Measurements from ENCODE around the gene HDAC9.

Gene HDAC9

GRCh38 chr7:18995811-18996426 is 500.4 kb downstream of the HDAC9 start:
- Histone ChIP-seq H3K9ac (ENCODE audit: low read length) (no peak overlapping the region), H3K23ac (ENCODE audit: low read length) (no peak overlapping the region), H2BK5ac (ENCODE audit: low read length) (no peak overlapping the region), H3K56ac (ENCODE audit: low read length) (no peak overlapping the region), H3K79me2 (ENCODE audit: control insufficient read depth, insufficient read depth, low read length) (no peaks in the 10 kb centered on the region), H2BK120ac (ENCODE audit: low read depth, low read length) (no peak overlapping the region), H2BK15ac (replicated peaks; ENCODE audit: low read depth) (no peak overlapping the region), H3K18ac (ENCODE audit: low read length) (no peak overlapping the region), H3K79me1 (ENCODE audit: low read length) (no peaks in the 10 kb centered on the region), H2AK5ac (ENCODE audit: low read length) (no peak overlapping the region), H4K5ac (ENCODE audit: low read length) (no peak overlapping the region), H3K4me3 (ENCODE audit: low read length) (no peak overlapping the region), H4K8ac (ENCODE audit: low read depth, low read length) (no peak overlapping the region), H3K36me3 (ENCODE audit: control insufficient read depth, insufficient read depth, low read length) (no peaks in the 10 kb centered on the region), H3K4ac (ENCODE audit: low read depth, low read length) (no peak overlapping the region), H3K4me1 (ENCODE audit: control insufficient read depth, low read depth, low read length) (no peaks in the 10 kb centered on the region), H3K27me3 (ENCODE audit: insufficient read depth, low read length, poor library complexity) (no peaks in the 10 kb centered on the region), H3K27ac (ENCODE audit: low read depth, low read length) (no peak overlapping the region), H3K4me2 (ENCODE audit: low read length) (no peak overlapping the region)
- no peak for DNase-seq
- WGBS (ENCODE audit: extremely low coverage, insufficient coverage, low lambda C conversion rate), result no CpG with 5 or more reads among the region's 5 CpGs

- Histone ChIP-seq H2BK5ac (ENCODE audit: low read length) (no peak overlapping the region), H3K36me3 (ENCODE audit: control insufficient read depth, insufficient read depth, low read length) (no peaks in the 10 kb centered on the region), H3K79me1 (ENCODE audit: low read length) (no peaks in the 10 kb centered on the region), H3K4me1 (ENCODE audit: control insufficient read depth, low read depth, low read length) (no peaks in the 10 kb centered on the region), H2AK5ac (ENCODE audit: low read length) (no peak overlapping the region), H3K27ac (ENCODE audit: low read depth, low read length) (no peak overlapping the region), H2BK120ac (ENCODE audit: low read depth, low read length) (no peak overlapping the region), H3K18ac (ENCODE audit: low read length) (no peak overlapping the region), H3K27me3 (ENCODE audit: insufficient read depth, low read length, poor library complexity) (no peaks in the 10 kb centered on the region), H3K56ac (ENCODE audit: low read length) (no peak overlapping the region), H3K23ac (ENCODE audit: low read length) (no peak overlapping the region), H3K79me2 (ENCODE audit: control insufficient read depth, insufficient read depth, low read length) (no peaks in the 10 kb centered on the region), H2BK15ac (replicated peaks; ENCODE audit: low read depth) (no peak overlapping the region), H3K9ac (ENCODE audit: low read length) (no peak overlapping the region), H3K4ac (ENCODE audit: low read depth, low read length) (no peak overlapping the region), H4K5ac (ENCODE audit: low read length) (no peak overlapping the region), H3K4me2 (ENCODE audit: low read length) (no peak overlapping the region), H3K4me3 (ENCODE audit: low read length) (no peak overlapping the region), H4K8ac (ENCODE audit: low read depth, low read length) (no peak overlapping the region)
- WGBS (ENCODE audit: extremely low coverage, insufficient coverage, low lambda C conversion rate), result no CpG with 5 or more reads among the region's 2 CpGs
- no peak for DNase-seq
These were observed 501.0 kb downstream of the HDAC9 start for GRCh38 chr7:18996583-18996982.

GRCh38 chr7:18997477-18998150 is 502.1 kb downstream of the HDAC9 start:
- H3K4ac ChIP-seq (ENCODE audit: low read depth, low read length), result no peak overlapping the region
- no peaks in the 10 kb centered on the region for H3K79me2 ChIP-seq (ENCODE audit: control insufficient read depth, insufficient read depth, low read length)
- H4K5ac ChIP-seq (ENCODE audit: low read length), result no peak overlapping the region
- no peak overlapping the region for H3K18ac ChIP-seq (ENCODE audit: low read length)
- H3K36me3 ChIP-seq (ENCODE audit: control insufficient read depth, insufficient read depth, low read length), result no peaks in the 10 kb centered on the region
- no peak overlapping the region for H3K27ac ChIP-seq (ENCODE audit: low read depth, low read length)
- no peak overlapping the region for H3K23ac ChIP-seq (ENCODE audit: low read length)
- no peak for DNase-seq
- no peak overlapping the region for H2BK5ac ChIP-seq (ENCODE audit: low read length)
- H3K4me3 ChIP-seq (ENCODE audit: low read length), result no peak overlapping the region
- H3K9ac ChIP-seq (ENCODE audit: low read length), result no peak overlapping the region
- no peaks in the 10 kb centered on the region for H3K4me1 ChIP-seq (ENCODE audit: control insufficient read depth, low read depth, low read length)
- no peak overlapping the region for H2BK120ac ChIP-seq (ENCODE audit: low read depth, low read length)
- no peaks in the 10 kb centered on the region for H3K79me1 ChIP-seq (ENCODE audit: low read length)
- no CpG with 5 or more reads among the region's 1 CpG for WGBS (ENCODE audit: extremely low coverage, insufficient coverage, low lambda C conversion rate)
- no peak overlapping the region for H3K4me2 ChIP-seq (ENCODE audit: low read length)
- no peak overlapping the region for H3K56ac ChIP-seq (ENCODE audit: low read length)
- no peak overlapping the region for H2AK5ac ChIP-seq (ENCODE audit: low read length)
- no peak overlapping the region for H2BK15ac ChIP-seq (replicated peaks; ENCODE audit: low read depth)
- H3K27me3 ChIP-seq (ENCODE audit: insufficient read depth, low read length, poor library complexity), result no peaks in the 10 kb centered on the region
- no peak overlapping the region for H4K8ac ChIP-seq (ENCODE audit: low read depth, low read length)

GRCh38 chr7:19000410-19000809 is 504.9 kb downstream of the HDAC9 start:
- Histone ChIP-seq H3K56ac (ENCODE audit: low read length) (no peak overlapping the region), H3K27me3 (ENCODE audit: insufficient read depth, low read length, poor library complexity) (no peaks in the 10 kb centered on the region), H3K23ac (ENCODE audit: low read length) (no peak overlapping the region), H4K5ac (ENCODE audit: low read length) (no peak overlapping the region), H2BK120ac (ENCODE audit: low read depth, low read length) (no peak overlapping the region), H3K79me1 (ENCODE audit: low read length) (no peaks in the 10 kb centered on the region), H3K4me2 (ENCODE audit: low read length) (no peak overlapping the region), H2AK5ac (ENCODE audit: low read length) (no peak overlapping the region), H3K79me2 (ENCODE audit: control insufficient read depth, insufficient read depth, low read length) (no peaks in the 10 kb centered on the region), H3K18ac (ENCODE audit: low read length) (no peak overlapping the region), H4K8ac (ENCODE audit: low read depth, low read length) (no peak overlapping the region), H3K4me1 (ENCODE audit: control insufficient read depth, low read depth, low read length) (no peaks in the 10 kb centered on the region), H2BK5ac (ENCODE audit: low read length) (no peak overlapping the region), H3K4ac (ENCODE audit: low read depth, low read length) (no peak overlapping the region), H3K9ac (ENCODE audit: low read length) (no peak overlapping the region), H2BK15ac (replicated peaks; ENCODE audit: low read depth) (no peak overlapping the region), H3K36me3 (ENCODE audit: control insufficient read depth, insufficient read depth, low read length) (no peaks in the 10 kb centered on the region), H3K4me3 (ENCODE audit: low read length) (no peak overlapping the region), H3K27ac (ENCODE audit: low read depth, low read length) (no peak overlapping the region)
- DNase-seq, result no peak
- no CpG with 5 or more reads among the region's 4 CpGs for WGBS (ENCODE audit: extremely low coverage, insufficient coverage, low lambda C conversion rate)

GRCh38 chr7:19001854-19002253 is 506.3 kb downstream of the HDAC9 start:
- H2BK120ac ChIP-seq (ENCODE audit: low read depth, low read length), result no peak overlapping the region
- no peak overlapping the region for H2BK15ac ChIP-seq (replicated peaks; ENCODE audit: low read depth)
- H3K18ac ChIP-seq (ENCODE audit: low read length), result no peak overlapping the region
- no peak overlapping the region for H3K9ac ChIP-seq (ENCODE audit: low read length)
- H3K4ac ChIP-seq (ENCODE audit: low read depth, low read length), result no peak overlapping the region
- H3K27ac ChIP-seq (ENCODE audit: low read depth, low read length), result no peak overlapping the region
- no peaks in the 10 kb centered on the region for H3K4me1 ChIP-seq (ENCODE audit: control insufficient read depth, low read depth, low read length)
- no peak overlapping the region for H3K4me2 ChIP-seq (ENCODE audit: low read length)
- H4K8ac ChIP-seq (ENCODE audit: low read depth, low read length), result no peak overlapping the region
- no peaks in the 10 kb centered on the region for H3K27me3 ChIP-seq (ENCODE audit: insufficient read depth, low read length, poor library complexity)
- WGBS (ENCODE audit: extremely low coverage, insufficient coverage, low lambda C conversion rate), result no CpG with 5 or more reads among the region's 1 CpG
- H3K79me2 ChIP-seq (ENCODE audit: control insufficient read depth, insufficient read depth, low read length), result no peaks in the 10 kb centered on the region
- no peak overlapping the region for H3K23ac ChIP-seq (ENCODE audit: low read length)
- no peak overlapping the region for H3K56ac ChIP-seq (ENCODE audit: low read length)
- H2BK5ac ChIP-seq (ENCODE audit: low read length), result no peak overlapping the region
- H3K36me3 ChIP-seq (ENCODE audit: control insufficient read depth, insufficient read depth, low read length), result no peaks in the 10 kb centered on the region
- DNase-seq, result no peak
- H3K79me1 ChIP-seq (ENCODE audit: low read length), result no peaks in the 10 kb centered on the region
- no peak overlapping the region for H2AK5ac ChIP-seq (ENCODE audit: low read length)
- no peak overlapping the region for H3K4me3 ChIP-seq (ENCODE audit: low read length)
- H4K5ac ChIP-seq (ENCODE audit: low read length), result no peak overlapping the region

All from mesendoderm (in vitro differentiated cells).